Neuronal stem cell (in vitro differentiated cells): ENCODE data around the gene SFT2D1.

Source experiments
- DNase-seq: peaks from one replicate; pipeline ENCODE4 v3.0.0-alpha.2; 2013; ENCODE audit warnings: low spot score
- H2AFZ ChIP-seq: one replicate; pipeline ENCODE4 v1.6.1; 2013; ENCODE audit warnings: mild to moderate bottlenecking, low read length, inconsistent platforms
- H2AK5ac ChIP-seq: 2 replicates; pipeline ENCODE4 v1.6.1; 2013; ENCODE audit warnings: low read depth, mild to moderate bottlenecking, inconsistent platforms, low read length, moderate library complexity, mixed read lengths
- H2BK120ac ChIP-seq: 2 replicates; pipeline ENCODE4 v1.6.1; 2013; ENCODE audit warnings: low read depth, mild to moderate bottlenecking, inconsistent platforms, low read length, moderate library complexity, mixed read lengths
- H2BK12ac ChIP-seq: one replicate; pipeline ENCODE4 v1.6.1; 2013; ENCODE audit warnings: low read length, inconsistent platforms
- H2BK15ac ChIP-seq: 2 replicates; pipeline ENCODE4 v1.6.1; 2013; ENCODE audit warnings: mild to moderate bottlenecking, low read length, inconsistent platforms, mixed read lengths
- H2BK5ac ChIP-seq: one replicate; pipeline ENCODE4 v1.6.1; 2013; ENCODE audit warnings: inconsistent platforms, mild to moderate bottlenecking, low read length, moderate library complexity
- H3K14ac ChIP-seq: one replicate; pipeline ENCODE4 v1.6.1; 2013; ENCODE audit warnings: low read length, inconsistent platforms
- H3K18ac ChIP-seq: 2 replicates; pipeline ENCODE4 v1.6.1; 2013; ENCODE audit warnings: low read length, inconsistent platforms
- H3K23ac ChIP-seq: 2 replicates; pipeline ENCODE4 v1.6.1; 2013; ENCODE audit warnings: low read depth, mild to moderate bottlenecking, mixed read lengths, low read length, inconsistent platforms; ENCODE audit not compliant: poor library complexity
- H3K27ac ChIP-seq: replicated peaks from 3 replicates; pipeline ENCODE4 v1.5.1; 2013; ENCODE audit warnings: low read length, inconsistent platforms
- H3K27me3 ChIP-seq, 3 experiments: 2 replicates each; pipeline ENCODE4 v1.6.1; 2013; ENCODE audit warnings: low read length in 3 of 3, mild to moderate bottlenecking in 2 of 3, inconsistent platforms in 1 of 3, low read depth in 1 of 3, mixed read lengths in 1 of 3, moderate library complexity in 1 of 3; ENCODE audit not compliant: control insufficient read depth in 3 of 3, insufficient read depth in 3 of 3
- H3K36me3 ChIP-seq, 2 donors: replicated peaks in 1 of 2; 2 replicates each; pipeline ENCODE4 v1.6.1; 2013; ENCODE audit warnings: low read length in 2 of 2; ENCODE audit not compliant: control insufficient read depth in 2 of 2, insufficient read depth in 2 of 2
- H3K4ac ChIP-seq: 2 replicates; pipeline ENCODE4 v1.6.1; 2013; ENCODE audit warnings: inconsistent platforms, mild to moderate bottlenecking, low read length, moderate library complexity
- H3K4me1 ChIP-seq, 2 donors: 1 replicate in 1 of 2; 2 replicates in 1 of 2; pipeline ENCODE4 v1.6.1; 2013; ENCODE audit warnings: low read length in 2 of 2, low read depth in 1 of 2; ENCODE audit not compliant: control insufficient read depth in 2 of 2, insufficient read depth in 1 of 2
- H3K4me2 ChIP-seq: one replicate; pipeline ENCODE4 v1.6.1; 2013; ENCODE audit warnings: mild to moderate bottlenecking, low read length, inconsistent platforms; ENCODE audit not compliant: insufficient read depth, poor library complexity, severe bottlenecking
- H3K4me3 ChIP-seq, 2 donors: 2 replicates each; pipeline ENCODE4 v1.5.1; 2013; ENCODE audit warnings: low read length in 2 of 2, mild to moderate bottlenecking in 2 of 2, inconsistent platforms in 1 of 2, moderate library complexity in 1 of 2
- H3K79me1 ChIP-seq: one replicate; pipeline ENCODE4 v1.6.1; 2013; ENCODE audit warnings: low read depth, mild to moderate bottlenecking, inconsistent platforms, low read length, moderate library complexity
- H3K9ac ChIP-seq: one replicate; pipeline ENCODE4 v1.6.1; 2013; ENCODE audit warnings: mild to moderate bottlenecking, low read depth, low read length, inconsistent platforms; ENCODE audit not compliant: poor library complexity
- H3K9me3 ChIP-seq, 2 donors: replicated peaks in 1 of 2; 2 replicates each; pipeline versions ENCODE3 to v1.6.1; 2013; ENCODE audit warnings: low read length in 2 of 2, mild to moderate bottlenecking in 2 of 2, inconsistent platforms in 1 of 2, low read depth in 1 of 2, mixed read lengths in 1 of 2, moderate library complexity in 1 of 2; ENCODE audit not compliant: control insufficient read depth in 2 of 2, insufficient read depth in 1 of 2
- H4K8ac ChIP-seq: one replicate; pipeline ENCODE4 v1.6.1; 2013; ENCODE audit warnings: low read depth, mild to moderate bottlenecking, inconsistent platforms, low read length, moderate library complexity
- H4K91ac ChIP-seq: one replicate; pipeline ENCODE4 v1.6.1; 2013; ENCODE audit warnings: low read length, low read depth, mild to moderate bottlenecking, inconsistent platforms; ENCODE audit not compliant: poor library complexity
- WGBS, 2 donors: extraction: QIAGEN DNeasy Blood & Tissue Kit; methylation state at CpG; one replicate each; pipeline ENCODE4 v1.1.7; 2013; ENCODE audit warnings: missing lambda C conversion rate in 2 of 2, mixed read lengths in 1 of 2; ENCODE audit not compliant: insufficient read length in 2 of 2, insufficient replicate concordance in 1 of 2; ENCODE audit errors: extremely low coverage in 2 of 2; 5-methylcytosine and 5-hydroxymethylcytosine counted together

The SFT2D1 gene

DNA sequence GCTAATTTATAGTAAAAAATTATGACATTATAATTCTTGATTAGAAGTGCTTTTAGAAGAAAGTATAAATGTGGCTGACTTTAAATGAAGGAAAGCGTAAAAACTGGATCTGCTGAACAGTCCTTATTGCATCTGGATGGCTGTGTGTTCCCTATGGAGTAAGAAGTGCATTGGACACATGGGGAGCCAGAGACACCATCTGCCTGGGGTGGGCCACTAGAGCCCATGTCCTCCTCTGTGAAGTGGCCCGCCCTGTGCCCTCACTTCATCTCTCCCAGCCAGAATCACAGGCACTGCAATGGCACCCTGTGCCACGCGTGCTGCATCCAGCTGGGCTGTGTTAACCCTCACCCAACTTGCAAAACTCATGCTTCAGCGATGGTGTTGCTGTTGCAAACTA, 13.2 kb upstream of the SFT2D1 start:
- no peak overlapping the region for H2BK120ac ChIP-seq
- H3K4me1 ChIP-seq = peaks cover 2 to 14% of the 10 kb centered on the region in 2 donors
- no peak overlapping the region for H2AFZ ChIP-seq
- H3K23ac ChIP-seq = peak overlapping the region; percentile 66
- peak overlapping the region; percentile 96 for H3K14ac ChIP-seq
- no peaks in the 10 kb centered on the region for H3K27me3 ChIP-seq
- no peak overlapping the region for H3K9ac ChIP-seq
- no peak overlapping the region for H3K4ac ChIP-seq
- H3K18ac ChIP-seq = no peak overlapping the region
- H2BK15ac ChIP-seq = no peak overlapping the region
- H2BK12ac ChIP-seq = no peak overlapping the region
- H4K91ac ChIP-seq = no peak overlapping the region
- no peak overlapping the region for H3K4me3 ChIP-seq
- H4K8ac ChIP-seq = no peak overlapping the region
- H3K36me3 ChIP-seq = no peaks in the 10 kb centered on the region
- no peak overlapping the region for H2BK5ac ChIP-seq
- H3K9me3 ChIP-seq = peaks cover 0 to 8% of the 10 kb centered on the region in 2 donors
- no peak for DNase-seq
- WGBS, 2 donors = no CpG with 5 or more reads among the region's 5 CpGs
- no peak overlapping the region for H2AK5ac ChIP-seq
- no peaks in the 10 kb centered on the region for H3K79me1 ChIP-seq
- no peak overlapping the region for H3K27ac ChIP-seq
- H3K4me2 ChIP-seq = no peak overlapping the region

DNA sequence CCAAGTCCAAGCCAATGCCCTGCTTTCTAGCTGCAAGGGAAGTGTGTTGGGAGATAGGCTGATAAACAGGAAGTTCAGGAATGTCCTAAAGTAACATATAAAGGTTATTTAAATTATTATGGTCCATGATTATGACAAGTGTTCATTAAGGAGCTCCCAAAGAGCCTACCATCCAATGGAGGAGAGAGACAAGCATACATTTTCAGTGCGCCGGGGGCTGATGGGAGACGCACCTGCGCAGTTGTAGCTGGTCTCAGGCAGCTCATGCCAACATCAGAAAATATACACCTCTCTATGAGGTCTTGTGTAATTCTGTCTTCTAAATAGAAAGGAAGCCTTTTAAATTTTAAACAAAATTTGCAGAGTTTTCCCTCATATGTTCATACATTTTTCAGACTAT, 12.6 kb upstream of the SFT2D1 start:
- H3K4me1 ChIP-seq = peaks cover 2 to 14% of the 10 kb centered on the region in 2 donors
- no peak overlapping the region for H2BK15ac ChIP-seq
- H3K14ac ChIP-seq = no peak overlapping the region
- no peak overlapping the region for H2BK5ac ChIP-seq
- DNase-seq = no peak
- H3K18ac ChIP-seq = no peak overlapping the region
- H4K91ac ChIP-seq = no peak overlapping the region
- no peak overlapping the region for H2AFZ ChIP-seq
- H2BK12ac ChIP-seq = no peak overlapping the region
- no peak overlapping the region for H2BK120ac ChIP-seq
- no peak overlapping the region for H3K4me2 ChIP-seq
- no peak overlapping the region for H3K4ac ChIP-seq
- H2AK5ac ChIP-seq = no peak overlapping the region
- H3K27ac ChIP-seq = no peak overlapping the region
- no peak overlapping the region for H3K9ac ChIP-seq
- H3K23ac ChIP-seq = no peak overlapping the region
- peaks cover 0 to 11% of the 10 kb centered on the region in 2 donors for H3K9me3 ChIP-seq
- peak overlapping the region in 1 of 2 donors; percentile 9 for H3K4me3 ChIP-seq
- H3K27me3 ChIP-seq = no peaks in the 10 kb centered on the region
- no peak overlapping the region for H4K8ac ChIP-seq
- no peaks in the 10 kb centered on the region for H3K79me1 ChIP-seq
- H3K36me3 ChIP-seq = no peaks in the 10 kb centered on the region
- WGBS, 2 donors = no CpG with 5 or more reads among the region's 4 CpGs

DNA sequence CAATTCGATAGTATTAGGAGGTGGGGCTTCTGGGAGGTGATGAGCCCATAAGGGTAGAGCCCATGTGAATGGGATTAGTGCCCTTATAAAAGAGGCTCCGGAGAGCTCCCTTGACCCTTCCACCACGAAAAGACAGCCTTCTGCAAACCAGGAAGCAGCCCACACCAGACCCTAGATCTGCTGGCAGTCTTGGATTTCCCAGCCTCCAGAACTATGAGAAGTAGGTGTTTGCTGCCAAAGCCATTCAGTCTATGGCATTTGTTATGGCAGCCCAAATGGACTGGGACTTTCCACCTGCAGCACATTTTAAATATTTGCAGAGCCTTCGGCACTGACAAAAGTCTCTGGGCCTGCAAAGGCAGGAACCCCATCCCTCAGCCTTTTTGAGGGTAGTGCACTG, 11.8 kb upstream of the SFT2D1 start:
- H2AK5ac ChIP-seq = no peak overlapping the region
- H3K79me1 ChIP-seq = no peaks in the 10 kb centered on the region
- no peaks in the 10 kb centered on the region for H3K27me3 ChIP-seq
- no peak overlapping the region for H3K4ac ChIP-seq
- H3K4me1 ChIP-seq = peaks cover 2 to 14% of the 10 kb centered on the region in 2 donors
- H3K36me3 ChIP-seq = no peaks in the 10 kb centered on the region
- H3K4me2 ChIP-seq = no peak overlapping the region
- no peak overlapping the region for H2AFZ ChIP-seq
- H4K91ac ChIP-seq = no peak overlapping the region
- no peak overlapping the region for H3K23ac ChIP-seq
- H3K27ac ChIP-seq = no peak overlapping the region
- no peak overlapping the region for H4K8ac ChIP-seq
- no peak overlapping the region for H3K18ac ChIP-seq
- H2BK15ac ChIP-seq = no peak overlapping the region
- no peak overlapping the region for H3K14ac ChIP-seq
- no peak overlapping the region for H3K9ac ChIP-seq
- peaks cover 0 to 15% of the 10 kb centered on the region in 2 donors for H3K9me3 ChIP-seq
- no peak overlapping the region for H2BK5ac ChIP-seq
- no peak overlapping the region for H3K4me3 ChIP-seq
- no CpG with 5 or more reads among the region's 4 CpGs for WGBS, 2 donors
- no peak for DNase-seq
- H2BK12ac ChIP-seq = no peak overlapping the region
- H2BK120ac ChIP-seq = no peak overlapping the region

DNA sequence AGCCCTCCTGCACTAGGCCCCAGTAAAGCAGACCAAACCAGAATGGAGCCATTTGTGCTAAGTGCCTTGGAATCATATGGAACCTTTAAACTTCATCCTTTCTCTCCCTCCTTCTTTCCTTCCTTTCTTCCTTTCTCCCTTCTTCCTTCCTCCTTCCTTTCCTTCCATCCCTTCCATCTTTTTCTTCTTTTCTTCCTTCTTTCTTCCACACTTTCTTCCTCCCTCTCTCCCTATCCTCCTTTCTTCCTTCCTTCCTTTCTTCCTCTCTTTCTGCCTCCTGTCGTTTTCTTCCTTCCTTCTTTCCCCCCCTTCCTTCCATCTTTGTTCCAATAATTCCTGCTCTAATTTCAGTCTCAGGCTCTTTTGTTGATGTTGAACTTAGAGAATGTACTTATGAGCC, 11.2 kb upstream of the SFT2D1 start:
- H3K18ac ChIP-seq = no peak overlapping the region
- no peak overlapping the region for H3K4me2 ChIP-seq
- H3K23ac ChIP-seq = no peak overlapping the region
- H3K9me3 ChIP-seq = peaks cover 0 to 15% of the 10 kb centered on the region in 2 donors
- H2BK120ac ChIP-seq = no peak overlapping the region
- no peak overlapping the region for H3K4me3 ChIP-seq
- H2AFZ ChIP-seq = peak overlapping the region; percentile 13
- H3K4me1 ChIP-seq = peaks cover 2 to 14% of the 10 kb centered on the region in 2 donors
- H3K27ac ChIP-seq = no peak overlapping the region
- WGBS, 2 donors = no CpG with 5 or more reads among the region's 1 CpG
- H3K36me3 ChIP-seq = no peaks in the 10 kb centered on the region
- H2BK5ac ChIP-seq = no peak overlapping the region
- H3K9ac ChIP-seq = no peak overlapping the region
- no peak overlapping the region for H3K4ac ChIP-seq
- no peak overlapping the region for H3K14ac ChIP-seq
- H4K91ac ChIP-seq = no peak overlapping the region
- no peak overlapping the region for H4K8ac ChIP-seq
- no peaks in the 10 kb centered on the region for H3K27me3 ChIP-seq
- no peak overlapping the region for H2BK12ac ChIP-seq
- no peaks in the 10 kb centered on the region for H3K79me1 ChIP-seq
- no peak for DNase-seq
- H2AK5ac ChIP-seq = no peak overlapping the region
- H2BK15ac ChIP-seq = no peak overlapping the region
